Neural progenitor cell (in vitro differentiated cells): ENCODE results near the gene KRTAP4-12. TPM values are rescaled to one million over a fixed set of nuclear protein-coding genes. Genes with fewer than 3 reads are reported as not detected.
"Not testable (repeated sequence)": the region's sequence is repeated elsewhere in the genome, so short reads cannot be mapped to it uniquely, and the experiment has no call there.

Experiments
- DNase-seq: peaks from one replicate; pipeline ENCODE4 v3.0.0-alpha.2; 2016; ENCODE audit warnings: low spot score
- H2AFZ ChIP-seq: fragments of 200-600 bp; sonication (generic); replicated peaks from 2 replicates; pipeline ENCODE4 v1.6.1; 2016; ENCODE audit warnings: antibody characterized with exemption
- H3F3A ChIP-seq: fragments of 200-600 bp; sonication (generic); 2 replicates; pipeline ENCODE4 v1.6.1; 2016; ENCODE audit warnings: antibody characterized with exemption, low read depth
- H3K27ac ChIP-seq: fragments of 200-600 bp; sonication (generic); 2 replicates; pipeline ENCODE4 v1.5.1; 2016; ENCODE audit warnings: mild to moderate bottlenecking
- H3K27me3 ChIP-seq: fragments of 200-600 bp; sonication (generic); 2 replicates; pipeline ENCODE4 v1.6.1; 2016; ENCODE audit warnings: mild to moderate bottlenecking, moderate library complexity
- H3K36me3 ChIP-seq: fragments of 200-600 bp; sonication (generic); 2 replicates; pipeline ENCODE4 v1.5.1; 2016
- H3K4me1 ChIP-seq: fragments of 200-600 bp; sonication (generic); 2 replicates; pipeline ENCODE4 v1.6.1; 2016; ENCODE audit warnings: mixed run types
- H3K4me2 ChIP-seq: fragments of 200-600 bp; sonication (generic); 2 replicates; pipeline ENCODE4 v1.6.1; 2016
- H3K4me3 ChIP-seq: fragments of 200-600 bp; sonication (generic); 2 replicates; pipeline ENCODE4 v1.5.1; 2016
- H3K79me2 ChIP-seq: fragments of 200-600 bp; sonication (generic); 2 replicates; pipeline ENCODE4 v1.6.1; 2016; ENCODE audit warnings: low read depth
- H3K9ac ChIP-seq: fragments of 200-600 bp; sonication (generic); 2 replicates; pipeline ENCODE4 v1.6.1; 2016
- H3K9me3 ChIP-seq: fragments of 200-600 bp; sonication (generic); 2 replicates; pipeline ENCODE4 v1.5.1; 2016; ENCODE audit warnings: low read depth
- H4K20me1 ChIP-seq: fragments of 200-600 bp; sonication (generic); 2 replicates; pipeline ENCODE4 v1.6.1; 2016; ENCODE audit warnings: low read depth
- H3K27ac Mint-ChIP-seq: 3 replicates; pipeline ENCODE4 v1.8.0; 2021; ENCODE audit warnings: mixed read lengths
- H3K27me3 Mint-ChIP-seq: 2 replicates; pipeline ENCODE4 v1.8.0; 2022; ENCODE audit warnings: low read depth, mild to moderate bottlenecking, inconsistent platforms, moderate library complexity, mixed read lengths; ENCODE audit not compliant: insufficient read depth
- H3K36me3 Mint-ChIP-seq: 3 replicates; pipeline ENCODE4 v1.8.0; 2021; ENCODE audit warnings: mixed read lengths
- H3K4me1 Mint-ChIP-seq: 3 replicates; pipeline ENCODE4 v1.8.0; 2021; ENCODE audit warnings: mixed read lengths
- H3K4me3 Mint-ChIP-seq: 3 replicates; pipeline ENCODE4 v1.8.0; 2021; ENCODE audit warnings: mild to moderate bottlenecking, moderate library complexity, mixed read lengths
- H3K9me3 Mint-ChIP-seq: 3 replicates; pipeline ENCODE4 v1.8.0; 2020; ENCODE audit warnings: mixed read lengths
- CTCF ChIP-seq: fragments of 200-600 bp; sonication (generic); IDR thresholded peaks from 2 replicates; pipeline ENCODE4 v1.5.1; 2017; ENCODE audit warnings: antibody characterized with exemption, mild to moderate bottlenecking
- EZH2 ChIP-seq: fragments of 200-600 bp; sonication (generic); IDR thresholded peaks from 2 replicates; pipeline ENCODE4 v1.6.1; 2017; ENCODE audit warnings: antibody characterized with exemption, mild to moderate bottlenecking, moderate library complexity
- EZH2phosphoT487 ChIP-seq: fragments of 200-600 bp; sonication (generic); IDR thresholded peaks from 2 replicates; pipeline ENCODE4 v1.6.1; 2017; ENCODE audit warnings: antibody characterized with exemption
- total RNA-seq: library from RNA; depleted of rRNA; stranded (reverse); fragments of >200 nt; gene quantifications from 2 replicates; pipeline ENCODE4 v1.2.3, GENCODE V29; 2015; ENCODE audit warnings: low replicate concordance

KRTAP4-12 gene
- total RNA-seq, 1 donor from 2014 or later = not detected

- H3K9me3 Mint-ChIP-seq = peaks cover 17% of the 10 kb centered on the region
- H3K36me3 Mint-ChIP-seq = no peaks in the 10 kb centered on the region
- Histone ChIP-seq H3K4me2 (no peak overlapping the region), H3K36me3 (peaks cover 12% of the 10 kb centered on the region), H4K20me1 (no peaks in the 10 kb centered on the region), H3F3A (no peaks in the 10 kb centered on the region), H3K4me1 (no peaks in the 10 kb centered on the region), H2AFZ (no peak overlapping the region), H3K27ac (no peak overlapping the region), H3K27me3 (no peaks in the 10 kb centered on the region), H3K9ac (no peak overlapping the region), H3K4me3 (no peak overlapping the region), H3K79me2 (no peaks in the 10 kb centered on the region), H3K9me3 (peaks cover 23% of the 10 kb centered on the region)
- H3K27me3 Mint-ChIP-seq = no peaks in the 10 kb centered on the region
- H3K4me3 Mint-ChIP-seq = no peak overlapping the region
- no peaks in the 10 kb centered on the region for H3K4me1 Mint-ChIP-seq
- TF ChIP-seq EZH2 (no peak), CTCF (no peak), EZH2phosphoT487 (no peak)
- no peak overlapping the region for H3K27ac Mint-ChIP-seq
- DNase-seq = no peak
Measured at GRCh38 chr17:41111151-41111885, 12.7 kb downstream of the KRTAP4-12 start.

GRCh38 chr17:41108728-41109386, 15.1 kb downstream of the KRTAP4-12 start:
- Histone ChIP-seq H3K36me3 (peaks cover 12% of the 10 kb centered on the region), H3K9me3 (peaks cover 23% of the 10 kb centered on the region)
- not testable (repeated sequence) for H3K27me3 ChIP-seq, H3F3A ChIP-seq, H3K9ac ChIP-seq, H3K27me3 Mint-ChIP-seq, H2AFZ ChIP-seq, DNase-seq, H3K27ac Mint-ChIP-seq, H3K4me3 ChIP-seq, H3K27ac ChIP-seq, H4K20me1 ChIP-seq, H3K4me2 ChIP-seq, H3K36me3 Mint-ChIP-seq, H3K4me3 Mint-ChIP-seq, H3K4me1 Mint-ChIP-seq, H3K79me2 ChIP-seq, H3K4me1 ChIP-seq
- H3K9me3 Mint-ChIP-seq = peaks cover 12% of the 10 kb centered on the region

GRCh38 chr17:41107941-41108450, 16.0 kb downstream of the KRTAP4-12 start:
- H3K27me3 Mint-ChIP-seq = no peaks in the 10 kb centered on the region
- Histone ChIP-seq H3K9ac (no peak overlapping the region), H2AFZ (no peak overlapping the region), H3K4me3 (no peak overlapping the region), H3K79me2 (no peaks in the 10 kb centered on the region), H3K36me3 (peaks cover 11% of the 10 kb centered on the region), H3K4me2 (no peak overlapping the region), H3K9me3 (peaks cover 19% of the 10 kb centered on the region), H3K4me1 (no peaks in the 10 kb centered on the region), H3K27me3 (no peaks in the 10 kb centered on the region), H3K27ac (no peak overlapping the region), H4K20me1 (no peaks in the 10 kb centered on the region), H3F3A (no peaks in the 10 kb centered on the region)
- no peak for TF ChIP-seq EZH2phosphoT487
- no peak for TF ChIP-seq EZH2
- no peak for TF ChIP-seq CTCF
- no peak overlapping the region for H3K4me3 Mint-ChIP-seq
- H3K9me3 Mint-ChIP-seq = peaks cover 10% of the 10 kb centered on the region
- H3K4me1 Mint-ChIP-seq = no peaks in the 10 kb centered on the region
- no peak overlapping the region for H3K27ac Mint-ChIP-seq
- no peak for DNase-seq
- H3K36me3 Mint-ChIP-seq = no peaks in the 10 kb centered on the region

GRCh38 chr17:41105347-41105746, 18.6 kb downstream of the KRTAP4-12 start, which contains the start of gene KRTAP4-9:
Gene KRTAP4-9, plus strand, starts transcription at chr17:41105389. Its CDS starts 0 bp downstream, at chr17:41105389.
- not testable (repeated sequence) for H3K27me3 Mint-ChIP-seq, DNase-seq, H3K9me3 ChIP-seq

GRCh38 chr17:41104386-41105038, 19.5 kb downstream of the KRTAP4-12 start:
- H3K27ac ChIP-seq, H3F3A ChIP-seq, H3K4me2 ChIP-seq, H2AFZ ChIP-seq, H3K27me3 Mint-ChIP-seq, H4K20me1 ChIP-seq, H3K4me3 ChIP-seq, DNase-seq, H3K9me3 Mint-ChIP-seq, H3K79me2 ChIP-seq, H3K27me3 ChIP-seq, H3K4me1 Mint-ChIP-seq, H3K36me3 Mint-ChIP-seq, H3K4me1 ChIP-seq, H3K36me3 ChIP-seq, H3K27ac Mint-ChIP-seq, H3K9me3 ChIP-seq, H3K4me3 Mint-ChIP-seq, H3K9ac ChIP-seq: not testable (repeated sequence)

More at GRCh38 chr17:41105347-41105746, 18.6 kb downstream of the KRTAP4-12 start, which contains the start of gene KRTAP4-9:
- H3K4me1 ChIP-seq, H3K4me2 ChIP-seq, H3K4me1 Mint-ChIP-seq, H4K20me1 ChIP-seq, H3K27ac ChIP-seq, H2AFZ ChIP-seq, H3K27ac Mint-ChIP-seq, H3K79me2 ChIP-seq, H3K9ac ChIP-seq, H3K36me3 Mint-ChIP-seq, H3K4me3 Mint-ChIP-seq, H3K4me3 ChIP-seq, H3K36me3 ChIP-seq, H3K27me3 ChIP-seq, H3K9me3 Mint-ChIP-seq, H3F3A ChIP-seq: not testable (repeated sequence)
